GM18508 (cell line): ENCODE measurements around the gene SLC35F1.

Experiments used
- ATAC-seq: cut with Tn5 transposase; IDR thresholded peaks from one replicate; pipeline ENCODE4 v1.9.1; 2021; ENCODE audit warnings: moderate number of reproducible peaks; ENCODE audit not compliant: insufficient read depth, unreplicated experiment

SLC35F1 gene

DNA sequence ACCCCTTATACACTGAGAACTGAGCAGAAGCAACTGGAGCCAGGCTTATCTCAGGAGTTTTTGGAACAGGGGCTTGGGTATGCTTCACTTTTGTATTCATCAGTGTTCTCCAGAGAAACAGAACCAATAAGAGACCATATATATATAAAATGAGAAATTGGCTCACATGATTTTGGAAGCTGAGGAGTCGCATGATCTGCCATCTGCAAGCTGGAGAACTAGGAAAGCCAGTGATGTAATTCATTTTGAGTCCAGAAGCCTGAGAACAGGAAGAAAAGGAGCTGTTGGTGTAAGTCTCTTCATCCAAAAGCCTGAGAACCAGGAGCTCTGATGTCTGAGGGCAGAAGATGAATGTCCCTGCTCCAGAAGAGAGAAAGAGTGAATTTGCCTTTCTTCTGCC lies 272.0 kb downstream of the SLC35F1 start:
- no peak for ATAC-seq

DNA sequence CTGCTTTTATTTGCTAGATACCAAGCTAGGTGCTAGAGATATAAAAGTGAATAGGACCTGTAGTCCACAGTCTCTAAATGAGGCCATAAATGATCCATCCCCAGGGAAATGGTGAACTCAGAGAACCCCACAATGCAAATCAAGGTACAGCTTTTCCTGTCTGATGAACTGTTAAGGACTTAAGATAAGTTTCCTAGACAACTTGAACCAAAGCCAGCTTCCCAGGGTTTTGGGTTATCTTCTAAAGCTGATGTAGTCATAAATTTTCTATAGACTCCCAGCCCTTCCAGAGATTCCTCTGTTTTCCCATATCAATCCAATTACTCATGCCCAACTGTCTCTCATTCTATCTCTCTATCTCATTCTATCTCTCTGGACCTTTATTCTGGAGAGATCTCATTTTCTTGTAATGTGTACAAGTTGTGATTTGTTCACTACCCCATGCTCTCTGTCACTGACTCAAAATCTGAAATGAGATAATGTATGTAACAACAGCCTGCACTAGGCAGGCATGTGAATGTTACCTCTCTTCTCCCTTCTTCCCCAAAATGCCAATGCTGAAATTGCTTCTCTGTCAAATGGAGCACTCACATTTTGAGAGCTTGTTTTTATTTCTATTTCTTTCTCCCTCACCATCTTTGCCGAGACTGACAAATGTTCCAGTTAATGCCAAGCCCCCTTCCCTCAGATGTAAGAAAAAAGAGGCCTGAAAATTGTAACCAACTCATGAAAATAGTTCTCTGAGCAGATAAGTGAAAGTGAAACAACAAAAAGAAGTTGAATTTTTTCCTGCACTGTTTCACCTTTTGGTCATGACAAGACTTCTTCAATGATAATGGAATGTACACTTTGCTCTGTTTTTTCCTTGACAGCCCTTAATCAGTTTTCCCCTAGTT lies 279.9 kb downstream of the SLC35F1 start:
- ATAC-seq, result peak; percentile 50

DNA sequence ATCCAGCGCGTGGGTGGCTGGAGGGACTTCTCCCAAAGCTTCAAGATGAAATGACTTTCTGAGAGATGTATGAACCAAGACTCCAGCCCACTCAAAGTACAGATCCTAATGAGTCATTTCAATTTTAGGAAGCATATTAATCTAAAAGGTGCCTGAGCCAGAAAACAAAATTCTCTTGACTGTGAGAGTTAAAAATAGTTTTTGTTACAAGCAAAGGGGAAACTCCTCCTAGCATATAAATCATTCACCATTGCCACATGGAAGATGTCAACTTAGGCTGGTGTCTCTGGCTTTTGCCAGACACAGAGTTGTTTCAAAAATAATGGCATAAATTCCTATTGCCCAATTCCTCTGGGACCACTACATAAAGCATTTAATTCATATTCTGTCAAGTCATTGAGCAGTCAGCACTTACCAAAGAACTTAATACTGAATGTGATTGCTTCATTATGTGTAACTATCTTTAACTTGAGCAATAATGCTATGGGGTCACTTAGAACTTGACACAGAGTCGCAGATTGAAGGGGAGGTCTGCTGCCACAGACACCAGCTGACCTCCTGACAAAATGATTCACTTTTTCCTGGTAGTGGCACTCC lies 280.6 kb downstream of the SLC35F1 start:
- peak; percentile 40 for ATAC-seq

DNA sequence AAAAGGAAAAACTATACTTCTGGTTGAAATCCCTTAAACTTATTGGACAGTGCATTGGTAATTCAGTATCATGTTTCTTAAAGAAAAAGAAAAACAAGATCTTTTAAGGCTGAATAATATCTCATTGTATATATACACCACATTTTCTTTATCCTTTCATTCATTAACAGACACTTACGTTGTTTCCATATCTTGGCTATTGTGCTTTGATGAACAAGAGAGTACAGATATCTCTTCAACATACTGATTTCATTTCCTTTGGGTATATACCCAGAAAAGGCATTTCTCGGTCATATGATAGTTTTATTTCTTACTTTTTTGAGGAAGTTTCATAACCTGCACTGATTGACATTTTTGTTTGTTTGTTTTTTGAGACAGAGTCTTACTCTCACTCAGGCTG lies 281.5 kb downstream of the SLC35F1 start:
- ATAC-seq, result no peak

DNA sequence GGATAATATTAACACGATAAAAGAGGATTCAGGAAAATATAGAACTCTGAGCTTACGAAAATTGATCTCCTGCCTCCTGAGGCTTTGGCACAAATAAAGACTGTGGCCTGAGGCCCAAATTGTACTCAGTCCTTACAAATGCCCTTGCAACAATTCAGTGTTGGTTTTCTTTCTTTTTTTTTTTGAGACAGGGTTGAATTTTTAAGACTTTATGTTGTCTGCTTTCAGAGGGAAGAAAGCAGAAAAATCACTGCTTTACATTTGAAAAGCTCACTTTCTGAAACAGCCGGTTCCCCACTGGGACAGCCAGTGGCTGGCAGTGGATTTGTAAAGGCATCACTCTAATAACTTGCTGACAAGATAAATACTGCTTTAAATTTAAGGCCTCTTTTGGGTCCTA lies 290.5 kb downstream of the SLC35F1 start:
- no peak for ATAC-seq

DNA sequence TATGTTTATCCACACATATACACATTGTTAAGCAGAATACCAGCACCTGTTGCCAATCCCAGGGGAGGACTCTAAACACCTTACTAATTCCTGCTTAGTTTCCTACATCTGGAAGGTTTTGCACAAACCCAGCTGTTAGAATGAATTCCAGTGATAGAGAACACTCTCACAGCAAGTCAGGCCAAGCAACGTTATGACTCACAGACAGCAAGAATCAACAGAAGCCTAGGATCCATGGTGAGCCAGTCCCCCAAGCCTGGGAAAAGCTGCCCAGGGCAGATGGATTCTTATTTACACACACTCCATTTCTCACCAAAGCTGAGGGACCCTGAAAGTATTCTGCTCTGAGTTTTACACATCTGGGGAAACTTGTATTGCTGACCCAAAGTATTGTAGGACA lies 291.7 kb downstream of the SLC35F1 start:
- ATAC-seq, result no peak

DNA sequence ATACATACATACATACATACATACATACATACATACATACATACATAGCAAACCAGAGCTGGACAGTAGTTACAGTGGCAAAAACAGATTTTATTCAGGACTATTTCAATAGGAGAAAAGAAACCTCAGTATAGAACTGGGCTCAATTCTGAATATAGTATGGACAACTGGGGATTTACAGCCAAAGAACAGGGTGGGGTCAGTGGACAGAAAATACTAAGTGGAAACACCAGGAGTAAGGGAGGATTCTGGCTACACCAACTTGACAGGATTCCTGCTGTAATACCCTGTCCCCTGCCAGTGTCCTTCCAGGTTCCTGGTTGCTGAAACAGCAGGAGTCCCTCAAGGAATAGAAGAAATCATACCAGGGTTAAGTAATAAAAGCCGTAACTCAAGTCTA lies 293.1 kb downstream of the SLC35F1 start:
- no peak for ATAC-seq

DNA sequence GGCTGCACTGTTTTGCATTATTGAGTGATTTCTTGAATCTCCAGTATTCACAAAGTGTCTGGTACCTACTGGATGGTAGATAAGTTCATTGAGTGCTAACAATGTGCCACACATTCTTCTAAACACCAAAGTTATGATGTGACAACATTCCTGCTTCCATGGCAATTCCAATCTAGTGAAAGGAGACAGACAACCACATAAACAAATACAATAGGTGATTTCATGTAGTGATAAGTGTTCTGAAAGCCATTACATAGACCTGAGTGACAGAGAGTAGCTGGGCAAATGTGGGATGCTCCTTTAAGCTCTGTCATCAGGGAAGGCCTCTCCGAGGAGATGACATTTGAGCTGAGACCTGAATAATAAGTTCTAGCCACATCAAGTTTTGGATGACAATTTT lies 295.5 kb downstream of the SLC35F1 start:
- ATAC-seq, result no peak

DNA sequence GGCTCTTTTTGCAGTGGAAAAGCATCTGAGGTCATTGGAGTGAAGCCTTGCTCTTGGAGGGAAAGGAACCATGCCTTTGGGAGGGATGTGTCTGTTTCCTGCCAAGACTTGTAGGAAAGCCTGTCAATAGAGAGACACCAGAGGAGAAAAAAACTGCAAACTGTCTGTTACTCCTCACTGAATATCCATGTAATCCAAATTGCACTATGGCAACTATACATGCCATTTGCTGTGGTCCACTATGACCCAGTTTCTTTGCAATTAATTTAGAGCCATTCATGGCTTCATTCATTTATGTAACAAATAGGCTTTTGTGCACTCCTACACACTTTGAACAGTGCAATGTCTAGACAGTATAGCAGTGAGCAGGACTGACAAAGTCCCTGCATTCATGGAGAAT lies 296.5 kb downstream of the SLC35F1 start:
- ATAC-seq, result no peak

DNA sequence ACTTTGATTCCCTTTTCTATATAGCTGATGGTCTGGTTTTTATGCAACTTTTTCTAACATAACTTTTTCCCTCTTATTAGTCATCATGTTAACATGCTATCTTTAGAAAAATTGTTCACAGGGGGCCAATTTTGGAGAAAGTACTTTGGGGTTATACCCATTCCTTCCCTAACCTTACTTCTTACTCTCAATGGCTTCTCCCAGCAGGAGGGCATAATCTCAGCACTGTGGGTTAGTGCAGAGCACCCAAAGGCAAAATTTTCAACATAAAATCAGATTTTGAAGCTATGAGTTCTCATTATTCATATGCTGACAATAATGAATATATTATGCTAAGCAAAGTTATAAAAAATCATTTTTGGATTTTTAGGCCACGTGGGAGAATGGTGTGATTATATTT lies 299.2 kb downstream of the SLC35F1 start:
- ATAC-seq, result no peak

DNA sequence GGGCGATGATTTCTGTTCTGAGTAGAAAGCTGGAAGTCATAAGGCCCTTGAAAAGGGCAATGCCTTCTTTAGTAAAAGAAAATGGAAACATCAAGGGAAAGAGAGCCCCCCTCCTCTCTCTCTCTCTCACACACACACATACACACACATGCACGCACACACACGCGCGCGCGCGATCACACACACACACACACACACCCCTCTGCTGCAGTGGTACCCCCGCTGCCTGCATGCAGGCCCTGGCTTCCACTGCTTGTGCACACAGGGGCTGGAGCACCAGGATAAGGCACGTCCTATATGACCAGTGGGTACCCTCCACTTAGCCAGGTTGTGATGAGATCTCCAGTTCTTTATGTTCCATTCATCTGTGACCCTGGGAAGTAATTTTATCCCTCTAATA lies 300.9 kb downstream of the SLC35F1 start:
- no peak for ATAC-seq

DNA sequence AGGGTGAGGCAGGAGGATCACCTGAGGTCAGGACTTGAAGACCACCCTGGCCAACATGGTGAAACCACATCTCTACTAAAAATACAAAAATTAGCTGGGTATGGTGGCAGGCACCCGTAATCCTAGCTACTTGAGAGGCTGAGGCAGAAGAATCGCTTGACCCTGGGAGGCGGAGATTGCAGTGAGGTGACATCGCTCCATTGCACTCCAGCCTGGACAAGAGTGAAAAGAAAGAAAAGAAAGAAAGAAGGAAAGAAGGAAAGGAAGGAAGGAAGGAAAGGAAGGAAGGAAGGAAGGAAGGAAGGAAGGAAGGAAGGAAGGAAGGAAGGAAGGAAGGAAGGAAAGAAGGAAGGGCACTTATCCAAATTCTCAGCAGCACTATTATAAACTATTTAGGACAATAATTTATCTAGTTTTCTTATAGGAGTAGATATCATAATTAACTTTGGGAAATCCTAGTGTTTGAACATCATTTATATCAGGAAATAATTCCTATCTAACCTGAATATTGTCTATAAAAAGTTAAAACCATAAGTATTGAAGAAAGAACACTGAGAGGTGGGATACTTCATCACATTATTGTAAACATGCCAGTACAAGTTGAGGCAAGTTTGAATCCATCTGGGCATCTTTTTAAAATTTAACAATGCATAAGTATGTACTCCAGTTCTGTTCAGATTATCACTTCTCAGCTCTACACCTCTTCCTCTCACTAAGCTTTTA lies 305.5 kb downstream of the SLC35F1 start:
- ATAC-seq, result no peak

DNA sequence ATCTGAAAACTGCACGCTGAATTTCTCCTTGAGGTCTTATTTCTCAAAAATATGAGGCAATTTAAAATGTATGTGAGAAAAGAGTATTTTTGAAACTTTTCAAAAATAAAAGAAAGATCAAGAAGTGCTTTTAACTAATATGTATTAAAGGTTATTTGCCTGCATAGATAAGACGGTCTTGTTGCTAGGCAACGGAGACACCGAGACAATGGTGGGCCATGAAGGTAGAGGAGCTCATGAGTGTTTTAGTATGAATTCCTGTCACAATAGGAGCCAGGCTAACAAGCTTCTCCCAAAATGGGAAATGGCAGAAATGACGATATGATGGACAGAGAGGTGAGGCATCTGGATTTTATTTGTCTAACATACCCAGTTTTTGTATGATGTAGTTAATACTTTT lies 308.2 kb downstream of the SLC35F1 start:
- no peak for ATAC-seq

DNA sequence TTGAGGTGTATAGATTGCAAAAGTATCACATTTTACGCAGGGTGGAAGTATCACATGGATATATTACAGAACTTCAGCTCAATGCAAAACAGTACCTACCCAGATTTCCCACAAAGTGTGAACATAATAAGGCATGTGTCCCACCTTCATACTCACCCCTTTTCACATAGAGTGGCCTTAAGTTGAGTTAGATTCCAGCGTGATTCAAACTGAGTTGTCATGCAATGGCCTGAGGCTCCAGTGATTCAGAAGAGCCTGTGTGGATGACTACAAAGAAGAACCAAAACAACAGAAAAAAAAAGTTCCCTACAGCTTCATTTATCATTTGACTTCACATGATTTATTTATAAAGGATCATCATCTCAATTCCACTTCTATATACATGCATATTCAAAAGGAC lies 309.7 kb downstream of the SLC35F1 start:
- ATAC-seq, result no peak

DNA sequence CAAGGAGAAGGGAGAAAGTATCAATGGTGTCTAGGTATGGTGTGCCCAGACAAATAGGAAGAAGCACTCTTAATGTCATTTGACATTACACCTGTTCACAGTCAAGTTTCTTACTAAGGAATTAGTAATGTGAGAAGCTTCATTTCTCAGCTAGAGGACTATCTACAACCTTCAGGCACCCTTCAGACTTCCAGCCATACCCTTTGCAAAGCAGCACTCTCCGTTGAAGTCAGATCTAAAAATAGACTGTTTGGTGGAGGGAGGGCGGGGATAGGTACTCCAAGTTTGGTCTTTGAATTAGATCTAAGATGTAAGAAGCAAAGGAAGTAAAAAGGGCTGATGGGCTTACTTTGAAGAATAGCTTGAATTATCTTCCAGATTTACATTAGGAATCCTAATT lies 311.1 kb downstream of the SLC35F1 start:
- ATAC-seq, result no peak

DNA sequence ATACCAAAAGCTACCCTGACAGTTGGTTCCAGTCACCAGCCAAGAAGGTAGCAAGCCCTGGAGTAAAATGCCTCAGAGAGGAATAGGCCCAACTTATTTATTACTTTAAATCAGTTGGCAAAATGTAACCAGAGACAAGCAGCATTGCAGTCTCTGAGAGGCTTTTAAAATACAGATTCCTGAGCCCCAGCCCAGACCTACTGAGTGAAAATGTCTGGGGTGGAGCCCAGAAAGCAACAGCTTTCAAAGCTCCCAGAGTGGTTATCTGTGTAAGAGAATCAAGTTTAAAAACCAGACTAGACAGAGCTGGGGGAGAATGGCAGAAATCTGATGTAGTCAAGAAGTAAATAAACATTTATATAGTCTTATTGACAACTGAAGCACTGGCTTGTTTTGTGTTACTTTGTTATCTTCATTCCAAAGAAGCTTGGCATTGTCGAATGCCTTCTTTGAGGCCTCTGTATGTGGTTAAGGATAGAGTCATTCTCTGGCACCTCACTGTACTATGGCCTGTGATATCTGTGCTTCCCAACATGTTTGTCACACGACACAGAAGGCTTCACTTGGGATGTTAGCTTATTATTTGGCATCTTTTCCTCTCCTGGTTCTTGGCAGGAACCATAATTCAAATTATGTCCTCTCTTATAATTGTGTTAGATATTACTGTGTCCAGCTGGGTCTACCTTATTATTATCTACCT lies 313.5 kb downstream of the SLC35F1 start:
- ATAC-seq, result no peak

DNA sequence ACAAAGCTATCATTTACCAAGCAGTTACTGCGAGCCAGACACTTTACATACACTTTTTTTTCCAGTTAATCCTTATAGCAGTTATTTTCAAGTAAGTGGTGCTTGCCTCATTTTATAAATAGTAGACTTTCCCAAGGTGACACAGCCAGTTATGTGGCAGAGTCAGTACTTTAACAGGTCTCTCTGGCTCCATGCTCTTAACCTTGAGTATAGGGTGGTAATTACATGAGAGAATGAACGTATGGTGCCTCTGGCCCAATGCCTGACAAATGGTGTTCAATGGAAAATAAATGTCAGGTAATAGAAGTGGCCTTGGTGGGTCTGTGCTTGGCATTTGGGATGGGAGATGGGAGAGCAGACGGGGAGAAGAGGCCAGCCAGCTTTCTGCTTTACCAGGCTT lies 316.3 kb downstream of the SLC35F1 start:
- ATAC-seq, result no peak

DNA sequence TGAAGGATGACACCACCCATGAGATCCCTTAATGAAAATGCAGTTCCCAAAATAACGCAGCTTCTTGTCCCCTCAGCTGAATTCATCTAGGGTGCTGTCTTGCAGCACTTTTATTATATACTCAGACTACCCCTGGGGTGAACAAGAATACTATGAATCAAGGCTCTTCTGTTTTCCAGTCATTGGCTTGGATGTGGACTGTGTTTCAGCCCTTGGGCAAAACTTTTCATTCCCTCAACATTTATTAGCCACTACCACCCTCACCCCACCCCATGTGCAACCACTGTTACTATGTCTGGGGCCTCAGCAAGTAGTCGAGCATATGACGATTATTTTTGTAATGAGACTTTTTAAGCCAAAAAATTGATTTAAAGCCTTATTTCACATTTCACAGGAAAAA lies 321.8 kb downstream of the SLC35F1 start:
- no peak for ATAC-seq

DNA sequence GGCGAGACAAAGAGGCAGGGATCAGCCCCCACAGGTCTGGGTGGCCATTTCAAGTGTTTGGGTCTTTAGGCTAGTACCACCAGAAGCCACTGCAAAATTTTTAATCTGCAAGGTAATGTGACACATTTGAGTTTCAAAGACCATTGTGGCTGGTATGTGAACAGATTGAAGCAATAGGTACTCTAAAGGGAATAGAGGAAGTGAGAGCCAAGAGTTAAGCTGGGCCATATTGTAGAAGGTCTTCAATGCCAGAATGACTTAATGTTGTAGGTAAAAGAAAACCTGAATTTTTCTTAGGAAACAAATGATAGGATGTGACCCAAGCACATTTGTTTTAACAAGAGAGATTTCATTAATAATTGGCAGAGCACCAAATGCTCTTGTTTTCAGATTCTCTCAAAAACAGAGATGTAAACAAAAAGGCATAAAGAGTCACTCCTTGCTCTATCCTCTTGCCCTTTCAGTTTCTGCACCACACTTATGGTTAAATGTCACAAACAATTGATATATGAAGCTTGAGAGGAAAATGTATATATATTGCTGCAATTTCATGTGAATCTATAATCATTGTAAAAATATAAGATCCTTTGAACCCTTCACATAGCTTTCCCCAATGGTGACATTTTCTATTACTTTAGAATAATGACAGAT lies 333.9 kb downstream of the SLC35F1 start:
- ATAC-seq, result peak; percentile 80

DNA sequence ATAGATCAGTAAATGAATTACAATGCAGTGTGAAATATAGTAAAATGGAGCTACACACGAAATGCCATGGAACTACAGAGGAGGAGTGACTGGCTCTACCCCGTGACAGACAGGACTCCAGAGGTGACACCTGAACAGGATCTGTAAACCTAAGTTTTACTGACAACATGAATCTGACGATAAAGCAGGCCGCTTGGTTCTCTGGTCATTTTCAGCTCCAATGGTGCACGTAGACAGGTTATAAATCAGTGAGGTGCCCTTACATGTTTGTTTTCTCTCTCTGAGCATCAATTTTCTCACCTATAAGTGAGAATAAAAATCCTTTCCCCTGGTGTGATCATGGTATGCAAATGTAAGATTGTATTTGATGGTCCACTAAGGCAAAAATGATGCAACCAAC lies 339.3 kb downstream of the SLC35F1 start:
- no peak for ATAC-seq
